ENCODE results near the gene MRC2.
"Not testable (repeated sequence)": the region's sequence is repeated elsewhere in the genome, so short reads cannot be mapped to it uniquely, and the experiment has no call there.

MRC2 gene

DNA sequence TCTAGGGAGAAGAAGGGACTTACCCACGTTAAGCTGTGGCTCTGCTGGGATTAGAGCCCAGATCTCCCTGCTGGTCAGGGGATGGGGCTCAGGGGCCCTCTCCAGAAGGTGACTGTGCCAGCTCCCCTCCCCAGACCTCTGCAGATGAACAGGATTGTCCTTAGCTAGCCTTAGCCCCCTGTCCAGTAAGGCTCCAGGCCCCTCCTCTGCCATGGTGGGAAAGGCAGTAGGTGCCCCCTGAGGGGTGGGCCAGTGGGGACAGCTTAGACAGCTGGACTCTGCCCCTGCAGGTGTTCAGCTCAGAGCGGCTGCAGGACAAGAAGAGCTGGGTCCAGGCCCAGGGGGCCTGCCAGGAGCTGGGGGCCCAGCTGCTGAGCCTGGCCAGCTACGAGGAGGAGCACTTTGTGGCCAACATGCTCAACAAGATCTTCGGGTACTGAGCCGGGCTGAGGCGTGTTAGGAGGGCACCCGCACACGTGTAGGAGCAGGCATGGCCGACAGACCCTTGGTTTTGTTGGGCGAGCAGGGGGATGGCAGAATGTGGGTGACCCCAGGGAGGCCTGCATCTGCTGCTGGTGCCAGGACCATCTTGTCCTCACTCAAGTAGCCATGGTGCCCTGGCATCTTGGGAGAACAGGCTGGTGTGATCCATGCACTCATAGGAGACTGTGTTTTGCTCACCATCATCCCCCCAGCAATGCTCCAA, 50.9 kb downstream of the MRC2 start:
- Mint-ChIP-seq H3K4me3 (no peak overlapping the region), H3K9me3 (no peaks in the 10 kb centered on the region), H3K27me3 (no peaks in the 10 kb centered on the region), H3K4me1 (no peaks in the 10 kb centered on the region), H3K27ac (no peak overlapping the region), H3K36me3 (peaks cover 3 to 6% of the 10 kb centered on the region in 2 donors)
- ATAC-seq (replicated peaks): no peak
- DNase-seq: no peak

DNA sequence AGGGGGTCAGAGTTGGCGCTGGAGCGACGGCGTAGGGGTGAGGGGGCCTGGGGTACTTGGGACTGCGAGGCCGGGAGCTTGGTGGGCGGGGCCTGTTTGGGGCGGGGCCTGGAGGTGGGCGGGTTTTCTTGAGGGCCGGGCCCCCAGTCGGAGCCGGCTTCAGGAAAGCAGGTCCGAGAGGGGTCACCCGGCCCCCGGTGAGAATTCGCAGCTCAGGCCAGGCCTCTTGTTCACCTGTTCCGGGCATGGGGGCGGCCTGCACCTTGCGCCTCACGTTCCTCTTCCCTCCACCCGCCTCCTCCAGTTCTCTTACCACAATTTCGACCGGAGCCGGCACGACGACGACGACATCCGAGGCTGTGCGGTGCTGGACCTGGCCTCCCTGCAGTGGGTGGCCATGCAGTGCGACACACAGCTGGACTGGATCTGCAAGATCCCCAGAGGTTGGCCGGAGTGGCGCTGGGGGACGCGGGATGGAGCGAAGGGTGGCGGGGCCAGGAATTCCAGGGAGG, 52.5 kb downstream of the MRC2 start:
- H3K4me3 Mint-ChIP-seq: no peak overlapping the region
- ATAC-seq (replicated peaks) (no peak), DNase-seq (no peak)
- H3K9me3 Mint-ChIP-seq: no peaks in the 10 kb centered on the region
- H3K4me1 Mint-ChIP-seq: no peaks in the 10 kb centered on the region
- no peaks in the 10 kb centered on the region for H3K27me3 Mint-ChIP-seq
- peaks cover 3 to 6% of the 10 kb centered on the region in 2 donors for H3K36me3 Mint-ChIP-seq
- no peak overlapping the region for H3K27ac Mint-ChIP-seq

DNA sequence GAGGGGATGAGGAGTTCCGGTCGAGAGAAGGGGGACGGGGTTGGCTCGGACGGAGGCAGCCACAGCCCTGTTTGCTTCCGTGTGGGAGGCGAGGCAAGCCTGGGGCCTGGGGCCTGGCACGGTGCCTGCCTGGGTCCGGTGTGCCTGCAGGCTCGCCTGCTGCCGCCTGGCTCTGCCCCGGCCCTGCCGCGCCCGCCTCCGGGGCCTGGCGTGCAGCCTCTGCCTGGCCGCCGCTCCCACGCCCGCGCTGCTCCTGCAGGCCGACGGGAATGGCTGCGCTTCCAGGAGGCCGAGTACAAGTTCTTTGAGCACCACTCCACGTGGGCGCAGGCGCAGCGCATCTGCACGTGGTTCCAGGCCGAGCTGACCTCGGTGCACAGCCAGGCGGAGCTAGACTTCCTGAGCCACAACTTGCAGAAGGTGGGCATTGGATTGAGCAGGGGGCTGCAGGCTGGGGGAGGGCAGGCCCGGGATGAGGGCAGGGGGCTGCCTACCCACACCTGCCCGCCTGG, 53.1 kb downstream of the MRC2 start:
- no peak overlapping the region for H3K4me3 Mint-ChIP-seq
- no peak overlapping the region for H3K27ac Mint-ChIP-seq
- H3K9me3 Mint-ChIP-seq: no peaks in the 10 kb centered on the region
- H3K27me3 Mint-ChIP-seq: no peaks in the 10 kb centered on the region
- peaks cover 3 to 6% of the 10 kb centered on the region in 2 donors for H3K36me3 Mint-ChIP-seq
- ATAC-seq (replicated peaks) (no peak), DNase-seq (no peak)
- H3K4me1 Mint-ChIP-seq: no peaks in the 10 kb centered on the region

DNA sequence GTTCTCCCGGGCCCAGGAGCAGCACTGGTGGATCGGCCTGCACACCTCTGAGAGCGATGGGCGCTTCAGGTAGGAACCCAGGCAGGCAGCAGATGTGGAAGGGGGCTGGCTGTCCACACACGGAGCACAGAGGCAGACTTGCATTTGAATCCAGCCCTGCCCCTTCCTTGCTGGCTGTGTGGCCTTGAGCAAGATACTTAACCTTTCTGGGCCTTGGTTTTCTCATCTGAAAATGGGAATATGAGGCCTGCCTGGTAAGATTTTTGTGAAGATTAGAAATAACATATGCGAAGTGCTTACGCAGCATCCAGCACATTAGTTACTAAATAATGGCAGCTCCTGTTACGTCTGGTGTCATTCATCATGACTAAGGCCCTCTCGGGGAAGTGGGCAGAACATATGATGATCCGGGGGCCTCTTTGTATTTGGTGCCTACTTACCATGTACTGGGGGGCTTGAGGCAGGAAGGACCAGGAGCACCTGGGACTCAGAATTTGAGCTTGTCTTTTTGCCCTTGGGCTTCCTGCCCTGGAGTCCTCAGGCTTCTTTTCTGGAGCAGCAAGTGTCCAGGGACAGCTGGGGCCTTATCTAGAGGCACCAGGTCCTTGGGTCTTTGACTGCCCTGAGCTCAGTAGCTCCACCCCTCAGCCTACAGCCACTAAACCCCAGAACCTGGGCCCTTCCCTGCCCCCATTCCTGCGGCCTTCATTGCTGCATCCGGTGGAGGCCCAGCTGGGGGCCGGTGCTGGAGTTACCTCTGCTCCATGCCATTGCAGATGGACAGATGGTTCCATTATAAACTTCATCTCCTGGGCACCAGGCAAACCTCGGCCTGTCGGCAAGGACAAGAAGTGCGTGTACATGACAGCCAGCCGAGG, 53.8 kb downstream of the MRC2 start:
- H3K4me3 Mint-ChIP-seq: no peak overlapping the region
- DNase-seq (no peak), ATAC-seq (replicated peaks) (no peak)
- no peaks in the 10 kb centered on the region for H3K4me1 Mint-ChIP-seq
- peaks cover 3 to 6% of the 10 kb centered on the region in 2 donors for H3K36me3 Mint-ChIP-seq
- no peaks in the 10 kb centered on the region for H3K27me3 Mint-ChIP-seq
- H3K9me3 Mint-ChIP-seq: no peaks in the 10 kb centered on the region
- no peak overlapping the region for H3K27ac Mint-ChIP-seq

DNA sequence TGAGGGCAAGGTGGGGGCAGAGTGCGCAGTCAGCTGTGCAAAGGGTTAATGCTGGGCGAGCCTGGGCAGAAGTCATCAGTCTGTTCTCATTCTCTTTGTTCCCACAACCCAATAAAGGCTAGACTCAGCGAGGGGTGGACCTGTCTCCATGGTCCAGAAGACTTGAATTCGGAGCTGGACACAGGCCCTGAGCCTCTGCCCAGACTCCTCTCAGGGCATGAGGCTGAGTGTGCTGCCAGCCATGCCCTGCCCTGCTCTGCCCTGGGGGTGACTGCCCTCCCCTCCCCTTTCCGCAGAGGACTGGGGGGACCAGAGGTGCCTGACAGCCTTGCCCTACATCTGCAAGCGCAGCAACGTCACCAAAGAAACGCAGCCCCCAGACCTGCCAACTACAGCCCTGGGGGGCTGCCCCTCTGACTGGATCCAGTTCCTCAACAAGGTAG, 54.5 kb downstream of the MRC2 start:
- H3K4me1 Mint-ChIP-seq: no peaks in the 10 kb centered on the region
- no peak overlapping the region for H3K27ac Mint-ChIP-seq
- no peaks in the 10 kb centered on the region for H3K9me3 Mint-ChIP-seq
- no peak for DNase-seq
- H3K27me3 Mint-ChIP-seq: no peaks in the 10 kb centered on the region
- H3K4me3 Mint-ChIP-seq: no peak overlapping the region
- H3K36me3 Mint-ChIP-seq: peaks cover 3 to 6% of the 10 kb centered on the region in 2 donors
- ATAC-seq (replicated peaks): no peak

DNA sequence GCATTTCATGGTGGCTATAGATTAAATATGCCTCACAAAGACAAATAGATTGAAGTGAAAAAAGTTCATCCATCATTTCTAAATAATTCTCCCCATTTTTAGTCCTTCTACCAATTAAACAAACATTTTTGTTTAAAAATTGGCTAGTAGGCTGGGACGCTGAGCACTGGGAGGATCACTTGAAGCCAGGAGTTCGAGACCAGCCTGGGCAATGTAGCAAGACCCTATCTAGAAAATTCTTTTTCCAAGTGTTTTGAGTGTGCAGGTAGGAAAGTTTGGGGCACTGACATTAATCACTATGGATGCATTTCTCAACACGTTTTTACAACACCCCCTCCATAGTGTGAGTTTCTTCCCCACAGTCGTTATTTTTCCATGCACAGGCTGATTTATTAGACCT, 56.7 kb downstream of the MRC2 start:
- Mint-ChIP-seq H3K9me3 (no peaks in the 10 kb centered on the region), H3K27me3 (no peaks in the 10 kb centered on the region), H3K4me1 (no peaks in the 10 kb centered on the region), H3K4me3 (no peak overlapping the region), H3K36me3 (peaks cover 3 to 8% of the 10 kb centered on the region in 2 donors), H3K27ac (no peak overlapping the region)
- DNase-seq (no peak), ATAC-seq (replicated peaks) (no peak)

DNA sequence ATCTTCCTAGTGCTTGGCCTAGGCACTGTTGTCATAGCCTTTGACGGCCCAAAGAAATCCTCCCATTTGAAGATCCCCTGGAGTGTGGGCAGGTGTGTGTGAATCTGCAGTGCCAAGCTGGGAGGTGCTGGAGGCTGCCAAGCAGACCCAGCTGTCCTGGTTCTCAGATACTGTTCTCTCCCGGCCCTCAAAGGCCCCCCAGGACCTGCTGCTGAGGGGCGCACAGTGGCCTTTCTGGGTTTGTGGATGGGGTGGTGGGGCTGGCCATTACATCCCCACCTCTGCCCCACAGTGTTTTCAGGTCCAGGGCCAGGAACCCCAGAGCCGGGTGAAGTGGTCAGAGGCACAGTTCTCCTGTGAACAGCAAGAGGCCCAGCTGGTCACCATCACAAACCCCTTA, 60.5 kb downstream of the MRC2 start:
- no peaks in the 10 kb centered on the region for H3K27me3 Mint-ChIP-seq
- no peaks in the 10 kb centered on the region for H3K9me3 Mint-ChIP-seq

DNA sequence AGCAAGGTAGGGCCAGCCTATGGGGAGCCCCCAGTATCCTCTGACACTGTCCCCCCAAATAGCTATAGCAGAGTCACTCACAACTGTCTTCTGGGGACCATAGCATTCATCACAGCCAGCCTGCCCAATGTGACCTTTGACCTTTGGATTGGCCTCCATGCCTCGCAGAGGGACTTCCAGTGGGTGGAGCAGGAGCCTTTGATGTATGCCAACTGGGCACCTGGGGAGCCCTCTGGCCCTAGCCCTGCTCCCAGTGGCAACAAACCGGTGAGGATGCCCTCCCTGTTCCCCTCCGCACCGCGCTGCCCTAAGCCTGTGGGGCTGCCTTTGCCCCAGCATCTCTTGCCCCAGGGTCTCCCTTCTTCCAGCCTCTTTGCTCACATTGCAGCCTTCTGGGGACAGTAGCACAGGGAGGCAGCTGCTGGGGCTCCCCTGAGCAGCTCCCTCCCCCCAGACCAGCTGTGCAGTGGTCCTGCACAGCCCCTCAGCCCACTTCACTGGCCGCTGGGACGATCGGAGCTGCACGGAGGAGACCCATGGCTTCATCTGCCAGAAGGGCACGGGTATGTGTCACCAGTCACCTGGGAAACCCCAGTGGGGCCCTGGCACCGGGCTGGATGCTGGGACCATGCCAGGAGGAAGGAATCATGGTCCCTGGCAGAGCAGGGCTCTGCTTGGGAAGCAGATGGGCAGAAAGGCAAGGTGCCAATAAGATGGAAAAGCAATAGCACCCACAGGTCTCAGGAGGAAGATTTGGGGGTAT, 61.1 kb downstream of the MRC2 start:
- Mint-ChIP-seq H3K4me3 (no peak overlapping the region), H3K9me3 (no peaks in the 10 kb centered on the region)

More for the DNA sequence above, 60.5 kb downstream of the MRC2 start:
- no peak overlapping the region for H3K4me3 Mint-ChIP-seq
- no peak for DNase-seq
- no peak for ATAC-seq (replicated peaks)
- H3K36me3 Mint-ChIP-seq: peaks cover 0 to 4% of the 10 kb centered on the region in 2 donors
- no peak overlapping the region for H3K27ac Mint-ChIP-seq
- no peaks in the 10 kb centered on the region for H3K4me1 Mint-ChIP-seq

DNA sequence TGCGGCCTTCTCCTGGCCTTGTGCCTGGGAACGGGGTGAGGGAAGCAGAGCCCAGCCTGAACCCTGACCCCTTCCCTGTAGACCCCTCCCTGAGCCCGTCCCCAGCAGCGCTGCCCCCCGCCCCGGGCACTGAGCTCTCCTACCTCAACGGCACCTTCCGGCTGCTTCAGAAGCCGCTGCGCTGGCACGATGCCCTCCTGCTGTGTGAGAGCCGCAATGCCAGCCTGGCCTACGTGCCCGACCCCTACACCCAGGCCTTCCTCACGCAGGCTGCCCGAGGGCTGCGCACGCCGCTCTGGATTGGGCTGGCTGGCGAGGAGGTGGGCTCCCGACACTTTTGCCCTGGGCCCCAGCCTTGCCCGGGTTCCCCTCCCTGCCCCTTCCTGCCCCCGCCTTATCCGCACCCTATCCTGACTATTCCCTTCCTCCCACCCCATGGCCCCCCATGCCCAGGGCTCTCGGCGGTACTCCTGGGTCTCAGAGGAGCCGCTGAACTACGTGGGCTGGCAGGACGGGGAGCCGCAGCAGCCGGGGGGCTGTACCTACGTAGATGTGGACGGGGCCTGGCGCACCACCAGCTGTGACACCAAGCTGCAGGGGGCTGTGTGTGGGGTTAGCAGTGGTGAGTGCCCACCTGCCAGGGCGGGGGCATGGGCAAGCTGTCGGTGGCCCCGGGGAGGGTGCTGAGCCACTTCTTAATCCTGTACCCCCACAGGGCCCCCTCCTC, 62.1 kb downstream of the MRC2 start:
- H3K4me3 Mint-ChIP-seq: no peak overlapping the region
- H3K9me3 Mint-ChIP-seq: no peaks in the 10 kb centered on the region
- DNase-seq (no peak), ATAC-seq (replicated peaks) (no peak)
- H3K36me3 Mint-ChIP-seq: peaks cover 0 to 6% of the 10 kb centered on the region in 2 donors
- no peak overlapping the region for H3K27ac Mint-ChIP-seq
- peaks cover 7 to 12% of the 10 kb centered on the region in 2 donors for H3K27me3 Mint-ChIP-seq
- no peaks in the 10 kb centered on the region for H3K4me1 Mint-ChIP-seq

More for the DNA sequence above, 61.1 kb downstream of the MRC2 start:
- H3K27me3 Mint-ChIP-seq: peaks cover 0 to 2% of the 10 kb centered on the region in 2 donors
- DNase-seq (no peak), ATAC-seq (replicated peaks) (no peak)
- peaks cover 0 to 4% of the 10 kb centered on the region in 2 donors for H3K36me3 Mint-ChIP-seq
- H3K4me1 Mint-ChIP-seq: no peaks in the 10 kb centered on the region
- H3K27ac Mint-ChIP-seq: no peak overlapping the region

DNA sequence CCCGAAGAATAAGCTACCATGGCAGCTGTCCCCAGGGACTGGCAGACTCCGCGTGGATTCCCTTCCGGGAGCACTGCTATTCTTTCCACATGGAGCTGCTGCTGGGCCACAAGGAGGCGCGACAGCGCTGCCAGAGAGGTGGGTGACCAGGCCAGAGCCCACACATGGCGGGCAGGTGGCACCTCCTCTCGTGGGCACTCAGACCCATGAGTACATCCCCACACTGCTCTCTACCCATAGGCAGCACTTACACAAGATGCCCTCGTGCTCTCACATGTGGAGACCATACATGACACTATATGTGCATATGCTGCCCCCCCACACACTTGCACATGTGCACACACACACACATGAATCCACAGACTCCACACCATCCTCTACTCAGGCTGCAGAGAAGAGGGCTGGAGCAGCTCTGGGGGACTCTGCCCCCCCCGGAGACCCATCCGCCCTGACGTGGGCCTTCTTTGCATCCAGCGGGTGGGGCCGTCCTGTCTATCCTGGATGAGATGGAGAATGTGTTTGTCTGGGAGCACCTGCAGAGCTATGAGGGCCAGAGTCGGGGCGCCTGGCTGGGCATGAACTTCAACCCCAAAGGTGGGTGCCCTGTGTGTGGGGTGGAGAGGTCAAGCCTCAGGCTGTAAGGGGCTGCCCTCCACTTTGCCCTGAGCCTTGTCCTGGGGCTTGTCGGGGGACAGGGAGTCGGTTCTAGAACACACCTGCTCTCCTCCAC, 62.9 kb downstream of the MRC2 start:
- Mint-ChIP-seq H3K4me3 (no peak overlapping the region), H3K4me1 (no peaks in the 10 kb centered on the region), H3K9me3 (no peaks in the 10 kb centered on the region), H3K27me3 (peaks cover 11 to 14% of the 10 kb centered on the region in 2 donors), H3K36me3 (peaks cover 0 to 6% of the 10 kb centered on the region in 2 donors), H3K27ac (no peak overlapping the region)
- no peak for DNase-seq
- ATAC-seq (replicated peaks): no peak

DNA sequence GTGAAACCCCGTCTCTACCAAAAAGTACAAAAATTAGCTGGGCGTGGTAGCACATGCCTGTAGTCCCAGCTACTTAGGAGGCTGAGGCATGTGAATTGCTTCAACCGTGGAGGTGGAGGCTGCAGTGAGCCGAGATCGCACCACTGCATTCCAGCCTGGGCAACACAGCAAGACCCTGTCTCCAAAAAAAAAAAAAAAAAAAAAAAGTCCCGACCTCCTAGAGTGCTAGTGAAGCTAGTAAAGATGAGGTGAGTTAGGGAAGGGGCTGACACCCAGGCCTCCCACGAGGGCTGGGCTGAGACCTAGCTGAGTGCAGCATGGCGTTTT, 64.1 kb downstream of the MRC2 start:
- DNase-seq; H3K4me3 Mint-ChIP-seq; H3K4me1 Mint-ChIP-seq; ATAC-seq (replicated peaks); H3K9me3 Mint-ChIP-seq; H3K36me3 Mint-ChIP-seq; H3K27ac Mint-ChIP-seq: not testable (repeated sequence)
- H3K27me3 Mint-ChIP-seq: peaks cover 11 to 21% of the 10 kb centered on the region in 2 donors

DNA sequence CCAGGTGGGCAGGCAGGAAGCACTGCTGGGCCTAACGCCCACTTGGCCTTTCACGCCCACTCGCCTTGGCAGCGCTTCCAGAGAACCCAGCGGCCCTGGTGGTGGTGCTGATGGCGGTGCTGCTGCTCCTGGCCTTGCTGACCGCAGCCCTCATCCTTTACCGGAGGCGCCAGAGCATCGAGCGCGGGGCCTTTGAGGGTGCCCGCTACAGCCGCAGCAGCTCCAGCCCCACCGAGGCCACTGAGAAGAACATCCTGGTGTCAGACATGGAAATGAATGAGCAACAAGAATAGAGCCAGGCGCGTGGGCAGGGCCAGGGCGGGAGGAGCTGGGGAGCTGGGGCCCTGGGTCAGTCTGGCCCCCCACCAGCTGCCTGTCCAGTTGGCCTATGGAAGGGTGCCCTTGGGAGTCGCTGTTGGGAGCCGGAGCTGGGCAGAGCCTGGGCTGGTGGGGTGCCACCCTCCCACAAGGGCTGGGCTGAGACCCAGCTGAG, 64.7 kb downstream of the MRC2 start:
- no peaks in the 10 kb centered on the region for H3K4me1 Mint-ChIP-seq
- no peak overlapping the region for H3K4me3 Mint-ChIP-seq
- H3K36me3 Mint-ChIP-seq: peaks cover 0 to 6% of the 10 kb centered on the region in 2 donors
- peaks cover 11 to 21% of the 10 kb centered on the region in 2 donors for H3K27me3 Mint-ChIP-seq
- no peak overlapping the region for H3K27ac Mint-ChIP-seq
- ATAC-seq (replicated peaks) (no peak), DNase-seq (no peak)
- H3K9me3 Mint-ChIP-seq: peaks cover 0 to 1% of the 10 kb centered on the region in 2 donors
